CD4-positive, alpha-beta T cell treated with Interleukin-6 for 4 hours (primary cell): Measurements from ENCODE around the gene UST.
"Not testable (repeated sequence)": the region's sequence is repeated elsewhere in the genome, so short reads cannot be mapped to it uniquely, and the experiment has no call there.

Experiments
- DNase-seq: peaks from one replicate; pipeline ENCODE4 v3.0.0-alpha.2; 2020; ENCODE audit warnings: mixed read lengths

UST gene

DNA sequence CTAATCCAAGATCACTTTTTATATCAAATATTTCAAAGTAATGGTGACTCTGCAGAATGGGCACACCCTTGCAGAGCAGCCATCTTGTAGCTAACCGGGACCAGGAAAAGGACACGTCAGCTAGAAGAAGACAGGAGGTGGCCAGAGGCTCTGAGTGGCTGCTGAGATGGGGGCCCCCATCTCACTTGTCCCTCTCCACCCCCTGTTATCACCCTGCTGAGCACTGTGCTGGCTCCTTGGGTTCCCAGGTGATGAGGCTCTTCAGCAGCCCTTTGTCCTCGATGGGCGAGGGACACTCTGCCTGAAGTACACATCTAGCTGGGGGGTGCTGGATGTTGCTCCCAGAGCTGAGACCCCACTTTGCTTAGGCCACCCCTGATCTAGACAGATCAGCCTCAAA, 126.3 kb downstream of the UST start:
- no peak for DNase-seq

DNA sequence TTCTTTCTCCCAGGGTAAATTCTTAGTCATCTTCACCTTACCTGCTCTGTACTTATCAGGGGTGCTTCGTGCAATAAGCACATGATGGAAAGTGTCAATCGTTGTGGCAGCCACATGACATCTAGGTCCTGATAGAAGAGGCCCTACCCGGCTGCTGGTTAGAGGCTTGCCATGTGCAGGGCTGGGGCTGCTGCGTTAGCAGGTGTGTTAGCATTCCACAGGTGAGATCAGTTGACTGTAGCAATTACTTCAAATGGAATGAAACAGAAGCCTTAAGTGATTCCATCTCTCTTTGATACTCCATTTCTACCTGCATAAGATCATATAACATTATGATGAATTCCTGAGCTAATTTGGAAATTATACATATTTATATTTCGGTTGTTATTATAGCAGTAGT, 127.0 kb downstream of the UST start:
- DNase-seq = no peak

DNA sequence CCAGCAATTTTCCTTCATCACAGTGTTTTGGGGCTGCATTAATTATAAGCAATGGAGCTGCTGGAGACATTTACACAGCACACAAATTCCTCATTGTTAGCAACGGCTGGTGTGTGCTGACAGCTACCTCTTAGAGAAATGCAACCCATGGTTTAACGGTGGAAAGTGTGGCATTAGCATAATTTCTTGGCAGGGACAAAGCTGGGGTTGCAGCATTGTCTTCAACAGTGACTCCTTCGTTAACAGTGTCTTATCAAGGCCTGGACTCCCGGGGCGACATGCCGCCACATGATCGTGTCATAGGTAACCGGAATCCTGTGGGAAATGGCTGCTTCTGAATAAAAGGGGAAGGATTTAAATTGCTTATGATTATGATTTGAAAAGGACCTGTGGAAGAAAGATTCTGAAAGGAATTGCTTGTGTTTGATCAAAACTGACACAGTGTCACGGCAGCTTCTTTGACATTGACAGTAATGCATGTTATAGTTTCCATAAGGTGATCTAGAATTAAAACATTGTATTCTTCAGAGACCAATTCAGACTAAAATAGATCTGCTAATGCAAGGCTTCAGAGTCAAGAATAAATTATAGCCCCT, 128.0 kb downstream of the UST start:
- no peak for DNase-seq

DNA sequence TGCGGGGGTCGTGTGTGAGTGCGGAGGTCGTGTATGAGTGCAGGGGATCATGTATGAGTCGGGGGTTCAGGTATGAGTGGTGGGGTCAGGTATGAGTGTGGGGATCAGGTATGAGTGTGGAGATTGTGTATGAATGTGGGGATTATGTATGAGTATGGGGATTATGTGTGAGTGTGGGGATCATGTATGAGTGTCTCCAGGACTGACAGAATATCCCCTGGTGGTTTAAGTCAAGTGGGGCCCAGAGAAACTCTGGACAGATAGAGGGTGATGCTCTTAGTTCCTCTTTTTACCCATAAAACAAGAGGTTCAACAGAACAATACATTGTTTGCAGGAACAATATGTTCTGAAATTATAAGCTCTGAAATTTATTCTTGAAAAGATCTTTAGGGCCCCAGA, 131.9 kb downstream of the UST start:
- DNase-seq = no peak

DNA sequence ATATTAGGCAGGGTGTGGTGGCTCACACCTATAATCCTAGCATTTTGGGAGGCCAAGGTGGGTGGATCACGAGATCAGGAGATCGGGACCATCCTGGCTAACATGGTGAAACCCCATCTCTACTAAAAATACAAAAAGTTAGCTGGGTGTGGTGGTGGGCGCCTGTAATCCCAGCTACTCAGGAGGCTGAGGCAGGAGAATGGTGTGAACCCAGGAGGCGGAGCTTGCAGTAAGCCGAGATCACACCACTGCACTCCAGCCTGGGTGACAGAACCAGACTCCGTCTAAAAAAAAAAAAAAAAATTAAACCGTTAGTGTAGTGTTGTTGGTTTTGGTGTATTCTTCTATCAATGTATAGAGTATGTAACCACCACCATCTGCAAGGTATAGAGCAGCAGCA, 133.9 kb downstream of the UST start:
- DNase-seq = not testable (repeated sequence)

DNA sequence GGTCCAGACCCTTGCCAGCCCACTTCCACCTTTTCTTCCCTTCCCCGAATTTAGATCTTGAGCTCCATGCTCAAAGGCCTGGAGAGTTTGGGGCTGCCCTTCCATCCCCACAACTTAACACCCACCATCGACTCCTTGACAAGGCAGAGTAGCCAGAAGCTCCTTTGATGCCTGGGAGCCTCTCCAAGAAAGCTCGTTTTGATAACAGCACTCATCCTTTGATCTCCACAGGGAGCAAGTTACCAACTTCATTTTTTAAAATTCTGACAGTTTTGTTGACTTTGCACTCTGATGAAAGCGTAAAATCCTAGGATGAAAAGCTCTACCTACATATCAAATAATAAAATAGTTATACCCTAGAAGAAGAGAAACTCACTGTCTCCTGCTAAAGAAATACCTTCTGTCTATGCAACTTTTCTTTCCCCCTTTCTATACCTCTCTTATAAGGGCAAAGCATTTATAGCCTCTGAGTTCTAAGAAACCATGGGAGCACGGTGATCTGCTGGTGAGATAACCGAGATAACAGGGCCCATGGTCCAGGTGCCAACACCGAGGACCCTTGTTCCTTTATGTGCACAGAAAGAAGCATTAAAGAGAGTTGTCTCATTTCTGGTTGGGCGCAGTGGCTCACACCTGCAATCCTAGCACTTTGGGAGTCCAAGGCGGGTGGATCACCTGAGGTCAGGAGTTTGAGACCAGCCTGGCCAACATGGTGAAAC, 134.9 kb downstream of the UST start:
- no peak for DNase-seq

DNA sequence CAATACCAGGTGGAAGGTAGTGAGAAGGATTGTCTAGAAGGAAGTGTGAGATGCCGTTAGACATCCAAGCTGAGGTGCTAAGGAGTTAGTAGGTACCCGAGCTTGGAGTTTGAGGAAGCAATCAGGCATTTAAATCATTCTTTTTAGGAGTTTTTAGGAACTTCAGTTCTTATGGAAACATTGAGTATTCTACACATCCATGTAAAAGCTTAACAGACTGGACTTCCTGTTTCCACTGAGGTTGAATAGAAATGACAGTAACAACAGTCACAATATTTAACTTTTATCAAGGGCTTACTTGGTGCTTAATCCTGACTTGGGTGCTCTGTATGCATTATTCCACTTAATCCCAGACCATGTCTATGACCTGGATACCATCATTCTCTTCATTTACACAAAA, 136.4 kb downstream of the UST start:
- no peak for DNase-seq

DNA sequence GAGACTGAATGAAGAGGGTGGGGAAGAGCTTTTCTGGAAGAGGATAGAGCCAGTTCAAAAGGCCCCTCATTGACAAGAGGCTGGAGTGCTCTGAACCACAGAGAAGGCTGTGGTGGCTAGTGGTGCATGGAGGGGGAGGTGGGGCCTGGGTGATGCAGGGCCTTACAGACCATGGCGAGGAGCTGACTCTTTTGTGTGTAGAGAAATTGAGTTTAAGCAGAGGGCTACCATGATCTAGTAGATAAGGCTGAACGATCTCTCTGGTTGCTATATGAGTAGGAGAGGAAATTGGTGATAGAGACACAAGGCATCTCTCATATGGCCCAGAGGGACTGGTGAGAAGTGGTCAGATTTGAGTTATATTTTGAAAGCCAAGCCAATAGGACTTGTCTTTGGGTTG, 137.6 kb downstream of the UST start:
- DNase-seq = no peak

DNA sequence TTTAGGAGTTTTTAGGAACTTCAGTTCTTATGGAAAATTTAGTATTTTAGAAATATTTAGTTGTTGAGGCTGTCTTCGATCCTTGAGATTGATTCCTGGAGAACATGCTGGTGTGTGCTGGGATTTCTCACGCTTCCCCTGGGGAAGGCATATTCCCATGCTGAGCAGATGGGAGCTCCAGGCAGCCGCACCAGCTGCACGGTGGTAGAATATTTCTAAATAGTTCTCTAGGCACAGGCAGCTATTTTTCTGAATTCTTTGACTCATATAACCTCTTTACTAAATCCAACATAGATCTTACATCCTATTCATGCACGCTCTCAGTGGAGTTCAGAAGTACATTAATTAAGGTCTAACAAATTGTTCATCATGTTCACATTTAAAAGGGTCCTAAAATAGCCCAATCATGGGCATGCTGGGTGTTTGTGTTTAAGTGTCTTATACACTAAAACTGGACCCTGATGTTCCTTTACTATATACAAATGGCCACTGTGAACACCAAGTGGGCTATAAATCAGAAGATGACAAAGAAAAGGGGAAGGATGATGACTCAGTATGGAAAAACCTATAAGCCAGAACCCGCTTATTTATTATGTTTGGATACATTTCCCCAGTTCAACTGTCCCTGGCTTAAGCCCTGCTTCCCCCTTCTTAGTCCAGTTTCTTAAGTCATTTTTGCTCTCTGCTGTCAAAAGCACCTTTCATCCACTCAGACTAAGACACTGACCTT, 138.5 kb downstream of the UST start:
- DNase-seq = no peak

DNA sequence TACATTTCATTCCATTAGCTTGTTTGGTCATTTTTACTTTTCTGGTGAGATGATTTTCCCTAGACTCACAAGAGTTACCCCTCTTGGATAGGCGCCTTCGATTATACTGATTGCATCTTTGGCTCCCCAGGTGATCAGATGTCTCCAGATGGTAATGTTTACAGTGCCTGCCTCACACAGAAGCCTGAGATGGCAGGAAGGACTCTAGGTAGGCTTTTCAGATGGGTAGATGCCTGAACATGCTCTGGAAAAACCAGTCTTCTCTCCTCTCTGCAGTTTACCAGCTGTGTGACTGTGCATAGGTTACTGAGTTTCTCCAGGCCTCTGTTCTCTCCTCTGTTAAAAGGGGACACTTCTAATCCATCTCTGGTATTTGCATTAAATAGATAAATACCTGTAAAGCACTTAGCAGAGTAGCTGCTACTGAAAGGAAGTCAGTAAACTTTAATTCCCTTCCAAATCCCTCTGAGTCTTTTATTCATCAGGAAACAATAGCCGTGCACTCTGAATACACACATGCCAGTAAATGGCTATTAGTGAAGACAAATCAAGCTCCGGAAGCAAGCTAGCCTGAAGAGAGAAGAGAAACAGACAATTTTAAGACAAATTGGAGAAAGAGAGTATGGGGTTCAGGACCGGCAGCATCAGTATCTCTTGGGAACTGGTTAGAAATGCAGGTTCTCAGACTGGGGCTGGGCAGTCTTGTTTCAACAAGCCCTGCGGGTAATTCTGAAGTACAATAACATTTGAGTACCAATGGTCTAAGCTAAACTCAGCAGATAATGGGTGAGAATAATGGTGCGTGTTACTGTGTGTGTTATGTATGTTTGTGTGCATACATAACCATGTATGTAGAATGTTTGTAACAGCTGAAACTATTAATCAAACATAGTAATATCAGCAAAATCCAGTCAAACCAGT, 139.4 kb downstream of the UST start:
- DNase-seq = no peak

DNA sequence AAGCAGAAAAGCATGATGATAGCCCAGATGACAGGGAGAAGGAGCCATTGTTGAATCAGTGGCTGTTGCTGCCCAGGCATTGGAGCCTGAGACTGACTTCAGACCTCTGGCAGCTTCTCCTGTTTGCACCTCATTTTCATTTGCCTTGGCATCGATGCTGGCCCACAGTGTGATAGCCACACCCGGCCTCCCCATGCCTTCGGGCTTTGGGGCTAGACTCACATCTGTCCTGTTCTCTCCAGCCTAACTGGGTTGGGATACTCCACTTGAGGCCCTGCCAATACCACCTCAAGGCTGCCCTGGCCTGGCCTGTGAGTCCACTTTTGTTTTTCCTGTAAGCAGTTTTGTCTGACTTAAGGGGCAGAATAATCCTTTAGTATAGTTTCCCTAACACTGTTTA, 140.4 kb downstream of the UST start:
- no peak for DNase-seq

DNA sequence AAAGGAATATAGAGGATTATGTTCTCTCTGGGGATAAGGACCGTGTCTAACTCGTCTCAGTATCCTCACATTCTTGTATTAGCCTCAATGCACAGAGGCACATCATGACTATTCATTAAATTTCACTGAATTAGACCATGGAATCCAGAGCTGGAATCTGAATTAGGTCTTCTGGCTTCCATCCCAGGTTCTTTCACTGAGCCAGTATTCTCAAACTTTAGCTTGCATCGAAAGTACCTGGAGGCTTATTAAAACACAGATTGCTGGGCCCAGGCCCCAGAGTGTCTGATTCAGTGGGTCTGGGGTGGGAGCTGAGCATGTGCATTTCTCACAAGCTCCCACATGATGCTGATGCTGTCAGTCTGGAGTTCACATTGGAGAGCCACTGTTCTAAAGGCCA, 142.0 kb downstream of the UST start:
- no peak for DNase-seq

DNA sequence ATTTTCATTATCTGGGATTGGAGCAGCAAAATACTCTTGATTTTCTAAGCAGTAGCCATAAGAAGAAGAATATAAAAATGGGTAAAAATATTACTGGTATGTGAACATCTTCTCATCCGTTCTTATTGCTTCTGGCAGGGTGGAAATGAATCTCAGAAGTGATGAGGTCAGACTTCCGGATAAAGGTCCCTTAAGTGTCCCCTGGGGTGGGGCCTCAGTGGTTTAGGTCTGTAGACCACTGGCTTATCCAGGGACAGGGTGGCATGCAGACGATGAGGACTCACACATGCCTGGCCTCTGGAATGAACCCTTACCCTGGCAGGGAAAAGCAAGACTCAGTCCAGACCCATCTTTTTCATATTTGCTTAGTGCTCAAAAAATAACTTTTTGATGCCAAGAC, 143.3 kb downstream of the UST start:
- no peak for DNase-seq

DNA sequence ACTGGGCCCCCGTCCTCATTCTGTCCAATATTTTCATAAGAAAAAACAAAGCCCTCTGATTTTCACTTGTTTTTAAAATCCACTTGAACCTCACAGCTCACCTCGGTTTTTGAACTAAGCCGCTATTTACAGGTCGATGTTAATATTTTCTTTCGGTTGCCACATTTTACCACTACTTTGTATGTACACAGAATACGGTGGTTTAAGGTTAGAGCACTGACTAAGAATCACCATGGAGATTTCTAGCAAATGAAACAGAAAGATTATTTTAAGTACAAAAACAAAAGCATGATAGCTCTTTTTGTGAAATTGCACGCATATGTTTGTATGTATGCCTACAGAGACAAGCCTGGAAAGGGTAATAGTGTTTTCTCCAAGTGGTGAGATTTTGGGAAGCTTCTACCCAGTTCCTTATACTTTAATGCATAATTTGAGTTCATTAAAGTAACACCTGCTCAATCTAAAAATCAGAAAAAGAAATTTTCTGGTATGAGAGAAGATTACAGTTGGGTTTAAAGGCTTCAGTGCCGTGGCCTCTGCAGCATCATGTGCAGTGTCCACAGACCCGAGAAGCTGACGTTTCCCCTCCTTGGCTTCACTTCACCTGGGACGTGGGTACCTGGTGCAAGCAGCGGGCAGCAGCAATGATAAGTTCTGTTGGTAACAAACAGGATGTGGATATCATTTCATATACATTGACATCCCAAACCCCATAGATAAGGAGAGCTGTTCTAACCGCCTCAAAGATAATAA, 144.0 kb downstream of the UST start:
- DNase-seq = no peak

DNA sequence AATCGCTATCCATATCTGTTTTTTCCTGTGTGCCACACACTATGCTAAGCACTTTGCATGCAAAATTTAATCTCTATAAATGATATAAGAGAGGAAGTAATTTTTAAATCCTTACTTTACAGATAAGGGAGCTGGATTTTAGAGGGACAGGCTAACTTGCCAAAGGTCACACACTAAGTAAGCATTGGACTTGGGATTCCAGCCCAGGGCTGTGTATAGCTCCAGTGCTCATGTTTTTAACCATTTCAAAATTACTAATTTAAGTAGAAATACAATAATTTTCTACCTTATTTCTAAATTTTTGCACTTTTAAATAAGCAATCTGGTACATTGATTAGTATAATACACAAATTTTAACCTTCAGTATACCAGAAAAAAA, 144.6 kb downstream of the UST start:
- DNase-seq = no peak

DNA sequence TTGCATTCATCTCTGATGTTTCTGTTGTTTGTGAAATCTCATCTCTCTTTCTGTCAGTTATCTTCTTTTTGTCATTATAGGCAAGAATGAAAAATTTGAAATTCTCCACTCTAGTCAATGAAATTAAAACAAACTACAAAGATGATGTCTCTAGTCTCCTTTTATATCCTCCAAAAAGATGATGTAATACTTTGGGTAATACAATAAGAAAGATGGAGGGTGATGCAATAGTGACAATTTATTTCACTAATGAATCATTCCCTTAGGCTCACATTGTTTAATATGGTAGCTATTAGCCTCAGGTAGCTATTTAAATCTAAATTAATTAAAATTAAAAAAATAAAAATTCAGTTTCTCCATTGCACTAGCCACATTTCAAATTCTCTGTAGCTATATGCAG, 145.4 kb downstream of the UST start:
- DNase-seq = no peak

DNA sequence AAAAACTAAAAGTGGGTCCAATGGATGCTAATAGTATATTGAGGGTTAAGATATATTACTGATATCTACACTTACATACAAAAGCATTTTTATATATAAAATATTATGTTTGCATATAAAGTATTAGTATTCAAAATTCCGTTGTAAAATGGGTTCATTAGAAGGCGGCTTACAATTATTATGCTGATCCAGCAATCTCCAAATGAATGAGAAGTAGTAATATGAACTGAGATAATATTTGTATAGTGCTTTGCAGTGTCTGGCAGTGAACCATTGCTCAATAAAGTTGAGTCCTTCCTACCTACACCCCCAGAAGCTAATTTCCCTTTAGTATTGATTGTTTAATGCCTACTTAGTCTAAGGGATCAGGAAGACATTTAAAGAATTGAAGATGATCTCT, 146.2 kb downstream of the UST start:
- DNase-seq = no peak

DNA sequence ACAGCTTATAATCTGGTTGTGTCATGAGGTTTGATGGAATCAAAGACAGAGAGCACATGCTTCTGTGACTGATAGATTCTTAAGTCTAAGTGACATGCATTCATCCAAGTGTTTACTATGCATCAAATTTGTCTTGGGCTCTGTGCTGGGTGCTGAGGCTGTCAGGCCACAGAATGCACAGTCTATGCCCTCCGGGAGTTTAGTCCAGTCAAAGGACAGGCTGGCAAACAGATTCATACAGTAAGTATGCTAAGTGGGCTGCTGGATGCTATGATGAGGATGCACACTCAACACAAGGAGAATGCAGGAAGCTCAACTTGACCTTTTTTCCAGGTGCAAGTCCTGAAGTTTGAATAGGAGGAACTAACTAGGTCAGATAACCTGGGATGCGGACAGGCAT, 146.7 kb downstream of the UST start:
- DNase-seq = no peak

DNA sequence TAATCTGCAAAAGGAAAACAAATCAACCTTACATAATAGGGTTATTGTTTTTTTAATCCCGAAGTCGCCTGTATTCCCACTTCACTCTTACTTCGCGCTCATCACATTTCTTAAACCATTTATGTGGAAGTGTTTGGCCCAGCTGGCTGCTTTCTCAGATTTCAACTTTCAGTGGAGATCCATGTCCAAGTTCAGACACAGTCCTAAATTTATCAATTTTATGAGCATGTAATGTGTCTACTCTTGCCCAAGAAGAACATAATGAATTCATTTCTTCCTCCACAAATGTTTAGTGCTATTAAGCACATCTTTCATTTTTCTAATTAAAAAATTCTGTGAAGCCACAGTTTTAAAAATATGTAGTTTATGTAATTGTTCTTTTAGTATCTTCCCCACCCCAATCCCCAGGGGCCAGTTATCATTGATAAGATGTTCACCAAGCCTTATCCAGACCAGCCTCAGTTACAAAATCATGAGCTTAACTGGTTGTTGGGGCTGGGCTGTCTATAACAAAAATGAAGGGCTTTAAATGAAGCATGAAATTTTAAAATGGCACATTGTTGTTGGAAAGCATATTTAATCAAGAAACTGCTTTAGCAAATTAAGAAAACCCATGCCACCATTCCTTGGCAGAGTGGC, 151.7 kb downstream of the UST start:
- no peak for DNase-seq

DNA sequence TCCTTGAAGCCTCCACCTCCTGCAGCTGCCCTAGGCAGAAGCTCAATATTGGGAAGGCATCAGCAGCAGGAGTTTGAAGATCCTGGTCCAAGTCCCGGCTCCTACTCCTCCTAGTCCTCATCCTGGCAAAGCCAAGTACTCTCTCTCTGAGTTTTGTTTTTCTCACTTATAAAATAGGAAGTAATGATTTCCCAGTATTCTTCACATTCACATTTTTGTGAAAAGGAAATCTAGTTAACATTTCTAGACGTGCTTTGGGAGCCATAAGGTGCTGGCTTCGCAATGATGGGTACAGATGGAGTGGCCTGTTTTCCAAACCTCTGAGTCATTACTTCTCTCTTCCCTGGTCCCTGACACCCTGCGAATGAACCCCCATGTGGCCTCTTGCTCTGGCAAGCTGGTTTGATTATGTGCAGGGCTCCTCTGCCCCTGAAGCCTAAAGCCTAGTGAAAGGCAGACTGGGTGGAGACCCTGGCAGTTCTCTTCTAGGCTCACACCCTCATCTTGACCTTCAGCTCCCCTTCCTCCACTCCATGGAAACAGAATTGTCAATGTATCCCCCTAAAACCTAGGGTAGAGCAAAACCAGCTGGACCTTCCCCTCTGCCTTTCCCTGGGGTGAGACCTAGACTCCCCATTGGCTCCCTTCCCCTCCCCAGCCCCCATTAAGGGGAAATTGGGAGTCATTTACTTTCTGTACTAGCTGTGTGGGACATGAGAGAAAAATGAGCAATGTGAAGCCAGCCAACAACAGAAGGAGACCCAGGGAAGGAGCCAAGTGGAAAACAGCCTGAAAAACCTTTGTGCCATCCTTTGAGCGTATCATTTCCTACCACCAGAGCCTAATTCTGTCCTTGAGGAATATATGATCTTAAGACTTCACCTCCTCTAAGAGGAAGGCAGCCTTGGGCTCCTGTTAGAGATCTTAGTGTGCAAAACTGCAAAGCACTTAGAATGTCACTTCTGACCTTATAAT, 158.4 kb downstream of the UST start:
- DNase-seq = no peak

DNA sequence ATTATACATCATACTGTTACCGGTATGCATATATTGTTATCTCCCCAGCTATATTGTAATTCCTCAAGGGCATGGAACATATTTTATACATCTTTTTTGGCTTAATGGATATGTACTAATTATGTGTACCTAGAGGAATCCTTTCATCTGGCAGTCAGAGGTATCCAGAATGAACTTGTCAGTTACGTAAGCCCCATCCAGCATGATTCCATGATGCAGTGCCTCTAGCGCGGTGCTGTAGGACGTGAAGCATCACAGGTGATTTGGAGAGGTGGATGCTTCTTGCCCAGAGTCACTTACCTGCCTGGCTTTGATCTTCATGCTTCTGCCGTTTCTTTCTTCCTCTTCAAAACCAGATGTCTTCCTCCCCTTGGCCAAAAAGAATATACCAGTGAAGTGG, 159.1 kb downstream of the UST start:
- DNase-seq = no peak
